GM12875 (cell line): ENCODE results near the gene RPTOR.
"Not testable (repeated sequence)": the region's sequence is repeated elsewhere in the genome, so short reads cannot be mapped to it uniquely, and the experiment has no call there.

Experiments used
- H3K4me3 ChIP-seq: one replicate; pipeline ENCODE4 v1.5.1; 2011; ENCODE audit warnings: low read depth, low read length, control low read depth
- TF ChIP-seq, protein P1 (sequence below): IDR thresholded peaks from 2 replicates; pipeline ENCODE4 v1.5.1; 2011; ENCODE audit warnings: low read depth, mild to moderate bottlenecking, control low read depth, inconsistent platforms, low read length, moderate library complexity, borderline replicate concordance; ENCODE audit not compliant: insufficient read depth

Gene RPTOR

DNA sequence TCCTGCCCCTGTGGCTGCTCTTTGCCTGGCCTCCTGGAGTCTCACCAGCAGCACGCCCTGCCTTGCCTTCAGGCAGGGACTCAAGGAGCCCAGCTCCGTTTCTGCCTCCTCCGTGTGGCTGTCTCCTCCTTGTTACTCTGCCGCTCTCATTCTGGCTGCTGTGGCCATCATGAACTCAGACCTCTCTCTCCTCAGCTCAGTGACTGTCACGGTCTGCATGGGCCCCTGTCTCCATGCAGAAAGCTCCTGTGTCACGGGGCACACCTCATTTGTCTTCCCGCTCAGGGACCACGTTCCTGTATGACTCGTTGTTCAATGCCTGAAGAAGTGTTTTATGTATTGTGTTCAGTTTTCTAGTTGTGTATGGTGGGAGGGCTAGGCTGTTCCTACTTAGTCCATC, 25.3 kb downstream of the RPTOR start:
- no peak overlapping the region for H3K4me3 ChIP-seq
- TF ChIP-seq, protein P1, sequence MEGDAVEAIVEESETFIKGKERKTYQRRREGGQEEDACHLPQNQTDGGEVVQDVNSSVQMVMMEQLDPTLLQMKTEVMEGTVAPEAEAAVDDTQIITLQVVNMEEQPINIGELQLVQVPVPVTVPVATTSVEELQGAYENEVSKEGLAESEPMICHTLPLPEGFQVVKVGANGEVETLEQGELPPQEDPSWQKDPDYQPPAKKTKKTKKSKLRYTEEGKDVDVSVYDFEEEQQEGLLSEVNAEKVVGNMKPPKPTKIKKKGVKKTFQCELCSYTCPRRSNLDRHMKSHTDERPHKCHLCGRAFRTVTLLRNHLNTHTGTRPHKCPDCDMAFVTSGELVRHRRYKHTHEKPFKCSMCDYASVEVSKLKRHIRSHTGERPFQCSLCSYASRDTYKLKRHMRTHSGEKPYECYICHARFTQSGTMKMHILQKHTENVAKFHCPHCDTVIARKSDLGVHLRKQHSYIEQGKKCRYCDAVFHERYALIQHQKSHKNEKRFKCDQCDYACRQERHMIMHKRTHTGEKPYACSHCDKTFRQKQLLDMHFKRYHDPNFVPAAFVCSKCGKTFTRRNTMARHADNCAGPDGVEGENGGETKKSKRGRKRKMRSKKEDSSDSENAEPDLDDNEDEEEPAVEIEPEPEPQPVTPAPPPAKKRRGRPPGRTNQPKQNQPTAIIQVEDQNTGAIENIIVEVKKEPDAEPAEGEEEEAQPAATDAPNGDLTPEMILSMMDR, result no peak

DNA sequence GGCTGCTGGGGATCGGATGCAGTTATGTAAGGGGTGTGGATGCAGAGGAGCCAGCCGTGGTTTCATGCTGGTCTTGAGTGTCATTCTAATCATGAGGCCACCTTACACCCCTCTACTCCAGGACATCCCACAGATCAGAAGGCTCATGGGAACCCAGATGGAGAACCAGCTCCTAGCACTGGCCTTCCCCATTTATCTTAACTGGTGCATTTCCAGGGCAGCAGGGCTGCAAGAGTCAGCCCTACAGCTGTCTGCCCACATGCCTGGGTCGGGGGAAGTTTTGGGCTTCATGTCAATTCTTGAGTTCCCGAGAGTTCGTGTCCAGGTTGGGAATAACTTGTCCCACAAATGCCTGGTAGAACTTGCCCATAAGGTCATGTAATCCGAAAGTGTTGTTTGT, 29.1 kb downstream of the RPTOR start:
- no peak overlapping the region for H3K4me3 ChIP-seq
- TF ChIP-seq, protein P1, result no peak

DNA sequence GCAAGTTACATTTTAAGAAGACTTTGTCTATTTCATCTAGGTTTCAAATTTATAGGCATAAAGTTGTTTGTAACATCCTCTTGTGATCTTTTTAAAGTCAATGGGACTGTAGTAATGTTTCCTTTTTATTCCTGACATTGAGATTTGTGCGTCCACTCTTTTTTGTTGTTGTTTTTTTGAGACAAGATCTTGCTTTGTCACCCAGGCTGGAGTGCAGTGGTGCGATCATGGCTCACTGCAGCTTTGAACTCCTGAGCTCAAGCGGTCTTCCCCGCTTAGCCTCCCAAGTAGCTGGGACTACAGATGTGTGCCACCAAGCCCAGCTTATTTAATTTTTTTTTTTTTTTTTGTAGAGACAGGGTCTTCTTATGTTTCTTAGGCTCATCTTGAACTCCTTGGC, 29.9 kb downstream of the RPTOR start:
- TF ChIP-seq, protein P1, result no peak

DNA sequence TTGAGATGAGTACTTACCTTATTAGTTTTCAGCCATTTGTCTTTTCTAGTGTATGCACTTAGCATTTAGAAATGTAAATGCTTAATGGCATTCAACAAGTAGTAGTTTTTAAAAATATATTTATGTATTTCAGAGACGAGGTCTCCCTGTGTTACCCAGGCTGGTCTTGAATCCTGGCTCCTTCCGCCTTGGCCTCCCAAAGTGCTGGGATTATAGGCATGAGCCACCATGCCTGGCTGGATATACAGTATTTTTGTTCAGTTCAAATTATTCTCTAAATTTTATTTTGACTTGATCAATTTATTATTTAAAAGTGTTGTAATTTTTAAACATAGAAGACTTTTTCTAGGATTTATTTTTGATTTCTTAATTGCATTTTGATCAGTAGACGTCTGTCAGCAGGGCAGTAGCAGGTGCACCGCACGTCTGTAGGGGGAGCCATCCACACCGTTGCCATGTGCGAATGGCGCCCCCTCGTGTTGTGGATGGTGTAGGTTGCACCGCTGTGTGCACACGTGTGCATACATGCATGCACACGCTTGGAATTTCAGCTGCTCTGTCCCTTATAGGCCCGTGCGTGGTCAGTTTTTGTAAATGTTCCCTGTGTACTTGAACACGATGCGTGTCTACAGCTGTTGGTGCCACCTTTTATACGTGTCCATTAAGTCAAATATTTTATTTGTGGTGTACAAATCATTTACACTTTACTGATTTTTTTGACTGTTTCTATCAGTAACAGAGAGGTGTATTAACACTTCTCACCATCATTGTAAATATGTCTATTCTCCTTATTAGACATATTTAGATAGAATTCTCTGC, 30.6 kb downstream of the RPTOR start:
- TF ChIP-seq, protein P1, result peak; percentile 100
- H3K4me3 ChIP-seq, result no peak overlapping the region

More for the DNA sequence above, 29.9 kb downstream of the RPTOR start:
- H3K4me3 ChIP-seq, result no peak overlapping the region

DNA sequence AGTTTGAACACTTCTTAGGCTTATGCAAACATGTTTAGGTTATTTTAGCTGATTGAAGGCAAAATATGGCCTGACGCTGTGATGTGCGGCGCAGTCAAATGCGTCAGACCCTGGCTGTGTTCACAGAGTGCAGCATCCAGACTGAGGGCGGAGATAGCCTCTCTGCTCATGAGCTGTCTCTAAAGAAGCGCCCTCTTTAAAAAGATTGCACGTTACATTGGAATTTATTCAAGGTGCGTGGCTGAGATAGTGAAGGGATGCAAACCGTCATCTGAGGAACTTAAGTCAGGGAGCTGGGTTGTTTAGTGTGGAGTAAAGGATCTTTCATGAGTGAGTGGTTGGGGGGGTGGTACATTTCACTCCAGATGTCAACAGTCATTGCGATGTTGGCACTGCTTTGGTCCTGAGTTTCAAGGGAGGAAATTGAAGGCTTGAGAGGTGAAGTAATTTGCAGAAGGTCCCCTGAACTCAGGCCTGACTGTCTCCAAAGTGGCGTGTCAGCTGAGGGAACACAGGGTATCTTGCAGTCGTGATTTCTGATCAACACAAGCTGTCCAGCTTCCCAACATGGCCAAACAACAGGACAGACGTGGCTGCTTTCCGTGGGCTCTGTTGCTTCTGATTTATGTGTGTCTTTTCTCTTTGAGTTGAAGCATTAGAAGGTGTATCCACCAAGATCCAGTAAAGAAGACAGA, 33.4 kb downstream of the RPTOR start:
- TF ChIP-seq, protein P1, result no peak
- no peak overlapping the region for H3K4me3 ChIP-seq

DNA sequence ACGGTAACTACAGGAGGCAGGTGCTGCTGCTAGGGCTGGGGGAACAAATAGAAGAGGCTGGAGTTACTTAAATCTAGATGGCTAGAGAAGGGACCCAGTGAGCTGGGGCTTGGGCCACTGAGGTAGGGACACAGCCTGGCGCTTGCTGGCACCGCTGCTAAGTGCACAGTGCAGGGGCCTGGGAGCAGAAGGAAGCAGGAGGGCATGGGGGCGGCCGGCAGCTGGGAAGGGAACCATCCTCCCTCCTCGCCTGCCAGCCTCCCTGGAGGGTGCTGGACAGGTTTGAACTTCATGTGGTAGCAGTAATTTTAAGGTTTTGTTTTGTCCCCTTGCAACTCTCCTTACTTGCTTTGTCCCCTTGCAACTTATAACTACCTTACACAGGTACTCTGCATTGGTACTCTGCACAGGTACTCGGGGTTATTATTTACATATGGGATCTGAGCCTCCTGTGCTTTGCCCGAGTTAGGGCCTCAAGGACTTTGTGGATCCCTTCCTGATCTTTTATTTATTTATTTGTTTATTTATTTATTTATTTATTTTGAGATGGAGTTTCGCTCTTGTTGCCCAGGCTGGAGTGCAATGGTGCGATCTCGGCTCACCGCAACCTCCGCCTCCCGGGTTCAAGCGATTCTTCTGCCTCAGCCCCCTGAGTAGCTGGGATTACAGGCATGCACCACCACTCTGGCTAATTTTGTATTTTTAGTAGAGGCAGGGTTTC, 34.2 kb downstream of the RPTOR start:
- H3K4me3 ChIP-seq, result not testable (repeated sequence)

DNA sequence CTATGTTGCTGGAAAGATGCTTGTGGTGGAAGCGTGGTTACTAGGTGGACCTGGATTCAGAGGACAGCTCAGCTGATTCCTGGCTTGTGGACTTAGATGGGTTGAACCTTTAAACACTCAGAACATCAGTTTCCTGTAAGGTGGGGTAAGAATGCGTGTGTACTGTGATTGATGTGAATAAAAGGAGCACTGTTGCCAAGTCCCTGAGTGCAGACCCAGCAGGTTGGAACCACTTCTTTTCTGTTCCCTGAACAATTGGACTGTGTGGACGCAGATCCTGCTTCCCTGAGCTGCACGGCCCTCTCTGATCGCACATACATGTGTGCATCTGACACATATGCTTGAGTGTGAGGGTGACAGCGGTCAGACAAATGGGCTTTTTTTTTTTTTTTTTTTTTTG, 37.5 kb downstream of the RPTOR start:
- TF ChIP-seq, protein P1, result no peak
- H3K4me3 ChIP-seq, result no peak overlapping the region
